ENCODE measurements around the gene COL23A1.

DNA sequence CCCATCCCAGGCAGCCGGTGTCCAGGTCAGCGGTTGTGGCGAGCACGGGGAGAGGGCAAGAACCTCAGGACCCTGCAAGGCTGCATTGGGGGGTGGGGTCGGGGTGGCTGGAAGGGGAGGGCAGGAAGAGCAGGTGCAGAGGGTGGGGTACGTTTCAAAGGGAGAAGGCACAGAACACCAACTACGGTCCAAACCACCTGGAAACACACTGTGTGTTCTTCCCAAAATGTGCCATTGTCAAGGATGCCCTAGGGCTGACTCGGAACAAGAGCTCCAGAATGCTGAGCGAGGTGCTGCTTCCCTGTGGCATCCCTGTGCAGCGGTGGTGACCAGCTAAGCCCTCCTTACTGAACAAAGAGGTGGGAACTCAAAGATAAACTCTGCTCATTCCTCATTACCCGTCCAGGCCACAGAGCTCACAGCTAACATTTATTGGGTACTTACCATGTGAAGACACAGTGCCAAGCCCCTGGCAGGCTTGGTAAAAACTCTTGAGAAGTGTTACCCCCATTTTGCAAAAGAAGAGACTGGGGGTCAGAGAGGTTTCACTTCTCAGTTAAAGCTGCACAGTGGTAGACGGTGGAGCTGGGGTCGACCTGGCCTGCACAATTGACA, 153.8 kb downstream of the COL23A1 start:
- TF ChIP-seq, protein P1, sequence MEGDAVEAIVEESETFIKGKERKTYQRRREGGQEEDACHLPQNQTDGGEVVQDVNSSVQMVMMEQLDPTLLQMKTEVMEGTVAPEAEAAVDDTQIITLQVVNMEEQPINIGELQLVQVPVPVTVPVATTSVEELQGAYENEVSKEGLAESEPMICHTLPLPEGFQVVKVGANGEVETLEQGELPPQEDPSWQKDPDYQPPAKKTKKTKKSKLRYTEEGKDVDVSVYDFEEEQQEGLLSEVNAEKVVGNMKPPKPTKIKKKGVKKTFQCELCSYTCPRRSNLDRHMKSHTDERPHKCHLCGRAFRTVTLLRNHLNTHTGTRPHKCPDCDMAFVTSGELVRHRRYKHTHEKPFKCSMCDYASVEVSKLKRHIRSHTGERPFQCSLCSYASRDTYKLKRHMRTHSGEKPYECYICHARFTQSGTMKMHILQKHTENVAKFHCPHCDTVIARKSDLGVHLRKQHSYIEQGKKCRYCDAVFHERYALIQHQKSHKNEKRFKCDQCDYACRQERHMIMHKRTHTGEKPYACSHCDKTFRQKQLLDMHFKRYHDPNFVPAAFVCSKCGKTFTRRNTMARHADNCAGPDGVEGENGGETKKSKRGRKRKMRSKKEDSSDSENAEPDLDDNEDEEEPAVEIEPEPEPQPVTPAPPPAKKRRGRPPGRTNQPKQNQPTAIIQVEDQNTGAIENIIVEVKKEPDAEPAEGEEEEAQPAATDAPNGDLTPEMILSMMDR (IDR thresholded peaks at IDR 0.05), result no peak
- no peak for TF ChIP-seq EP300 (IDR thresholded peaks at IDR 0.05)
- TF ChIP-seq POLR2A (IDR thresholded peaks at IDR 0.05; ENCODE audit: low read depth), result no peak
